H9 (cell line): Measurements from ENCODE around the gene CDH9. TPM values are rescaled to one million over a fixed set of nuclear protein-coding genes. Genes with fewer than 3 reads are reported as not detected.

Experiments
- DNase-seq: peaks from one replicate; pipeline ENCODE4 v3.0.0-alpha.2; 2017
- H2AFZ ChIP-seq: one replicate; pipeline ENCODE4 v1.6.1; 2013; ENCODE audit warnings: mild to moderate bottlenecking, low read length, control low read depth, moderate library complexity
- H2AK5ac ChIP-seq: 2 replicates; pipeline ENCODE4 v1.6.1; 2013; ENCODE audit warnings: low read length, control low read depth, mixed read lengths; ENCODE audit not compliant: insufficient read length
- H2BK120ac ChIP-seq: one replicate; pipeline ENCODE4 v1.6.1; 2013; ENCODE audit warnings: low read depth, mild to moderate bottlenecking, low read length, control low read depth, inconsistent platforms; ENCODE audit not compliant: poor library complexity, severe bottlenecking
- H2BK12ac ChIP-seq: 2 replicates; pipeline ENCODE4 v1.6.1; 2013; ENCODE audit warnings: low read length, control low read depth, mixed read lengths, low read depth; ENCODE audit not compliant: insufficient read length
- H2BK15ac ChIP-seq: 2 replicates; pipeline ENCODE4 v1.6.1; 2013; ENCODE audit warnings: low read depth, low read length, control low read depth
- H2BK20ac ChIP-seq: one replicate; pipeline ENCODE4 v1.6.1; 2013; ENCODE audit warnings: low read depth, mild to moderate bottlenecking, low read length, control low read depth, inconsistent platforms; ENCODE audit not compliant: poor library complexity, severe bottlenecking
- H2BK5ac ChIP-seq: 2 replicates; pipeline ENCODE4 v1.6.1; 2013; ENCODE audit warnings: low read length, control low read depth, mixed read lengths; ENCODE audit not compliant: insufficient read length
- H3K14ac ChIP-seq: 2 replicates; pipeline ENCODE4 v1.6.1; 2013; ENCODE audit warnings: low read length, control low read depth; ENCODE audit not compliant: insufficient read depth
- H3K18ac ChIP-seq: 2 replicates; pipeline ENCODE4 v1.6.1; 2013; ENCODE audit warnings: low read depth, mild to moderate bottlenecking, mixed read lengths, low read length, control low read depth; ENCODE audit not compliant: insufficient read length
- H3K23ac ChIP-seq: 2 replicates; pipeline ENCODE4 v1.6.1; 2013; ENCODE audit warnings: low read length, control low read depth, mixed read lengths, low read depth; ENCODE audit not compliant: insufficient read length
- H3K23me2 ChIP-seq: 2 replicates; pipeline ENCODE4 v1.6.1; 2013; ENCODE audit warnings: low read depth, mild to moderate bottlenecking, mixed read lengths, low read length, control low read depth; ENCODE audit not compliant: insufficient read length, poor library complexity, severe bottlenecking
- H3K27ac ChIP-seq: 2 replicates; pipeline ENCODE4 v1.5.1; 2013; ENCODE audit warnings: low read length, control low read depth, mixed read lengths, low read depth; ENCODE audit not compliant: insufficient read length
- H3K27me3 ChIP-seq: 2 replicates; pipeline ENCODE4 v1.6.1; 2013; ENCODE audit warnings: low read length, control low read depth, inconsistent platforms; ENCODE audit not compliant: insufficient read depth
- H3K4ac ChIP-seq: 2 replicates; pipeline ENCODE4 v1.6.1; 2013; ENCODE audit warnings: low read depth, mild to moderate bottlenecking, control low read depth, inconsistent platforms, low read length, moderate library complexity
- H3K4me1 ChIP-seq: 2 replicates; pipeline ENCODE4 v1.6.1; 2013; ENCODE audit warnings: low read length, control low read depth, inconsistent platforms; ENCODE audit not compliant: insufficient read depth
- H3K4me2 ChIP-seq: 2 replicates; pipeline ENCODE4 v1.6.1; 2013; ENCODE audit warnings: low read length, control low read depth, mixed read lengths; ENCODE audit not compliant: insufficient read length, insufficient read depth
- H3K56ac ChIP-seq: 2 replicates; pipeline ENCODE4 v1.6.1; 2013; ENCODE audit warnings: low read depth, mild to moderate bottlenecking, mixed read lengths, low read length, control low read depth; ENCODE audit not compliant: insufficient read length
- H3K79me1 ChIP-seq: 2 replicates; pipeline ENCODE4 v1.6.1; 2013; ENCODE audit warnings: low read depth, mild to moderate bottlenecking, moderate library complexity, low read length, control low read depth, inconsistent platforms; ENCODE audit not compliant: insufficient read depth, poor library complexity, severe bottlenecking
- H3K79me2 ChIP-seq: 2 replicates; pipeline ENCODE4 v1.6.1; 2013; ENCODE audit warnings: low read length, control low read depth, inconsistent platforms; ENCODE audit not compliant: insufficient read depth
- H3K9ac ChIP-seq: 2 replicates; pipeline ENCODE4 v1.6.1; 2013; ENCODE audit warnings: low read length, control low read depth, mixed read lengths; ENCODE audit not compliant: insufficient read length; ENCODE audit errors: extremely low read depth
- H3K9me3 ChIP-seq: one replicate; pipeline ENCODE4 v1.6.1; 2013; ENCODE audit warnings: low read depth, low read length, inconsistent platforms; ENCODE audit not compliant: control insufficient read depth
- H3T11ph ChIP-seq: one replicate; pipeline ENCODE4 v1.6.1; 2013; ENCODE audit warnings: mild to moderate bottlenecking, low read length, control low read depth, inconsistent platforms
- H4K20me1 ChIP-seq: one replicate; pipeline ENCODE4 v1.6.1; 2013; ENCODE audit not compliant: control insufficient read depth, insufficient read length, insufficient read depth
- H4K5ac ChIP-seq: 2 replicates; pipeline ENCODE4 v1.6.1; 2013; ENCODE audit warnings: low read depth, mild to moderate bottlenecking, mixed read lengths, low read length, control low read depth; ENCODE audit not compliant: insufficient read length
- H4K8ac ChIP-seq: replicated peaks from 2 replicates; pipeline ENCODE4 v1.6.1; 2013; ENCODE audit warnings: low read length, control low read depth, mixed read lengths, low read depth; ENCODE audit not compliant: insufficient read length
- H4K91ac ChIP-seq: 2 replicates; pipeline ENCODE4 v1.6.1; 2013; ENCODE audit warnings: low read depth, mild to moderate bottlenecking, moderate library complexity, mixed read lengths, low read length, control low read depth; ENCODE audit not compliant: insufficient read length
- H3K27ac Mint-ChIP-seq, 3 experiments: 2 replicates in 2 of 3; 3 replicates in 1 of 3; pipeline ENCODE4 v1.8.0; 2020 to 2021; ENCODE audit warnings: mixed read lengths in 3 of 3, mild to moderate bottlenecking in 1 of 3, moderate library complexity in 1 of 3
- H3K27me3 Mint-ChIP-seq: 2 replicates; pipeline ENCODE4 v1.8.0; 2021; ENCODE audit warnings: low read depth, mild to moderate bottlenecking, moderate library complexity, mixed read lengths
- H3K36me3 Mint-ChIP-seq, 3 experiments: 2 replicates in 2 of 3; 3 replicates in 1 of 3; pipeline ENCODE4 v1.8.0; 2020 to 2021; ENCODE audit warnings: low read depth in 3 of 3, mixed read lengths in 3 of 3; ENCODE audit not compliant: insufficient read depth in 1 of 3
- H3K4me1 Mint-ChIP-seq, 2 experiments: 2 replicates each; pipeline ENCODE4 v1.8.0; 2020; ENCODE audit warnings: mixed read lengths in 2 of 2
- H3K4me3 Mint-ChIP-seq, 2 experiments: 2 replicates in 1 of 2; 3 replicates in 1 of 2; pipeline ENCODE4 v1.8.0; 2020 to 2021; ENCODE audit warnings: mild to moderate bottlenecking in 2 of 2, mixed read lengths in 2 of 2, moderate library complexity in 1 of 2
- H3K9me3 Mint-ChIP-seq, 2 experiments: 2 replicates in 1 of 2; 3 replicates in 1 of 2; pipeline ENCODE4 v1.8.0; 2020; ENCODE audit warnings: mild to moderate bottlenecking in 2 of 2, mixed read lengths in 2 of 2, moderate library complexity in 1 of 2
- WGBS: extraction: QIAGEN DNeasy Blood & Tissue Kit; methylation state at CpG from one replicate; pipeline ENCODE4 v1.1.7; 2013; ENCODE audit warnings: missing lambda C conversion rate, low lambda C conversion rate, mixed read lengths; ENCODE audit not compliant: insufficient read length; ENCODE audit errors: extremely low coverage; 5-methylcytosine and 5-hydroxymethylcytosine counted together
- total RNA-seq: library from RNA; stranded (reverse); gene quantifications from 2 replicates; pipeline ENCODE4 v1.2.1, GENCODE V29; 2021
- TF ChIP-seq, protein P1 (sequence below): fragments of 200-600 bp; sonication (generic); conservative IDR thresholded peaks from 3 replicates; pipeline ENCODE4 v1.8.0; 2021; ENCODE audit warnings: antibody characterized with exemption, mild to moderate bottlenecking

CDH9 gene
- total RNA-seq, 1 experiment from 2014 or later, result 0.61 TPM

DNA sequence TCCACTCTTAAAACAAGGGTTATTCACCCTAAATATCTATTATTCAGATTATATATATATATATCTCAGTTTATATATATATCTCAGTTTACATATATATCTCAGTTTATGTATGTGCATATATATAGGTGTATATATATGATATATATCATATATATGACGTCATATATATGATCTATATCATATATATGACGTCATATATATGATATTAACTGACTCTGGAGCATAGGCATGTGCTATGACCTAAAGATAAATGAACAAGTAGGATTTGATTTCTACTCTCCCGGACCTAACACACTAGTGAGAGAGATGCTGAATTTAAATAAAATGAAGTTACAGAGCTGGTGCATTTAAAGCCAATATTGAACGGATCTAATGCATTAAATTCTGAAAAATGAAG lies 174.3 kb downstream of the CDH9 start:
- Mint-ChIP-seq H3K36me3 (no peaks in the 10 kb centered on the region), H3K27me3 (peaks cover 1% of the 10 kb centered on the region; the same call in 1 of the 2 replicates), H3K9me3 (no peaks in the 10 kb centered on the region), H3K27ac (no peak overlapping the region), H3K4me1 (no peaks in the 10 kb centered on the region), H3K4me3 (no peak overlapping the region)
- no peak overlapping the region for H2BK12ac ChIP-seq
- H4K8ac ChIP-seq, result no peak overlapping the region
- H2AFZ ChIP-seq, result no peak overlapping the region
- TF ChIP-seq, protein P1, sequence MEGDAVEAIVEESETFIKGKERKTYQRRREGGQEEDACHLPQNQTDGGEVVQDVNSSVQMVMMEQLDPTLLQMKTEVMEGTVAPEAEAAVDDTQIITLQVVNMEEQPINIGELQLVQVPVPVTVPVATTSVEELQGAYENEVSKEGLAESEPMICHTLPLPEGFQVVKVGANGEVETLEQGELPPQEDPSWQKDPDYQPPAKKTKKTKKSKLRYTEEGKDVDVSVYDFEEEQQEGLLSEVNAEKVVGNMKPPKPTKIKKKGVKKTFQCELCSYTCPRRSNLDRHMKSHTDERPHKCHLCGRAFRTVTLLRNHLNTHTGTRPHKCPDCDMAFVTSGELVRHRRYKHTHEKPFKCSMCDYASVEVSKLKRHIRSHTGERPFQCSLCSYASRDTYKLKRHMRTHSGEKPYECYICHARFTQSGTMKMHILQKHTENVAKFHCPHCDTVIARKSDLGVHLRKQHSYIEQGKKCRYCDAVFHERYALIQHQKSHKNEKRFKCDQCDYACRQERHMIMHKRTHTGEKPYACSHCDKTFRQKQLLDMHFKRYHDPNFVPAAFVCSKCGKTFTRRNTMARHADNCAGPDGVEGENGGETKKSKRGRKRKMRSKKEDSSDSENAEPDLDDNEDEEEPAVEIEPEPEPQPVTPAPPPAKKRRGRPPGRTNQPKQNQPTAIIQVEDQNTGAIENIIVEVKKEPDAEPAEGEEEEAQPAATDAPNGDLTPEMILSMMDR, result no peak
- no peak overlapping the region for H3K18ac ChIP-seq
- no peaks in the 10 kb centered on the region for H3K79me2 ChIP-seq
- no peaks in the 10 kb centered on the region for H3K27me3 ChIP-seq
- no peak overlapping the region for H3T11ph ChIP-seq
- H2BK120ac ChIP-seq, result no peak overlapping the region
- H2AK5ac ChIP-seq, result no peak overlapping the region
- H3K4ac ChIP-seq, result no peak overlapping the region
- H3K4me1 ChIP-seq, result no peaks in the 10 kb centered on the region
- no peak overlapping the region for H3K4me2 ChIP-seq
- H3K79me1 ChIP-seq, result no peaks in the 10 kb centered on the region
- H3K9ac ChIP-seq, result no peak overlapping the region
- no peak overlapping the region for H3K56ac ChIP-seq
- no peaks in the 10 kb centered on the region for H3K9me3 ChIP-seq
- WGBS, result no CpG with 5 or more reads among the region's 4 CpGs
- H4K5ac ChIP-seq, result no peak overlapping the region
- DNase-seq, result no peak
- H3K14ac ChIP-seq, result no peak overlapping the region
- no peaks in the 10 kb centered on the region for H3K23me2 ChIP-seq
- H4K91ac ChIP-seq, result no peak overlapping the region
- H2BK20ac ChIP-seq, result no peak overlapping the region
- H3K23ac ChIP-seq, result no peak overlapping the region
- H2BK5ac ChIP-seq, result no peak overlapping the region
- H4K20me1 ChIP-seq, result no peaks in the 10 kb centered on the region
- H3K27ac ChIP-seq, result no peak overlapping the region
- no peak overlapping the region for H2BK15ac ChIP-seq
